ENCODE data around the gene RNU1-2. TPM values are rescaled to one million over a fixed set of nuclear protein-coding genes. Genes with fewer than 3 reads are reported as not detected.

Gene RNU1-2
- total RNA-seq, 1 experiment from 2014 or later, result 2,051 TPM

GRCh38 chr1:16920951-16921350, 25.2 kb downstream of the RNU1-2 start:
- no peak overlapping the region for H3K56ac ChIP-seq (ENCODE audit: insufficient read length, low read depth, low read length)
- no peak overlapping the region for H2BK120ac ChIP-seq (ENCODE audit: low read depth, low read length, poor library complexity, severe bottlenecking)
- peaks cover 5% of the 10 kb centered on the region for H3K23me2 ChIP-seq (ENCODE audit: insufficient read length, low read depth, low read length, poor library complexity, severe bottlenecking)
- peak overlapping the region in 1 of 2 experiments; percentile 95; a peak in 1 of 5 replicates for H3K4me3 Mint-ChIP-seq
- H3K27me3 ChIP-seq (ENCODE audit: insufficient read depth, low read length), result no peaks in the 10 kb centered on the region
- H3K18ac ChIP-seq (ENCODE audit: insufficient read length, low read depth, low read length), result no peak overlapping the region
- no peaks in the 10 kb centered on the region; a peak in 1 of 7 replicates for H3K36me3 Mint-ChIP-seq (ENCODE audit: insufficient read depth in 1 of 3, low read depth in 3 of 3)
- H4K91ac ChIP-seq (ENCODE audit: insufficient read length, low read depth, low read length), result no peak overlapping the region
- no peak overlapping the region for H3K9ac ChIP-seq (ENCODE audit: extremely low read depth, insufficient read length, low read length)
- H2BK15ac ChIP-seq (ENCODE audit: low read depth, low read length), result no peak overlapping the region
- H3K27ac ChIP-seq (ENCODE audit: insufficient read length, low read depth, low read length), result peak overlapping the region; percentile 28
- no peaks in the 10 kb centered on the region for H3K9me3 ChIP-seq (ENCODE audit: control insufficient read depth, low read depth, low read length)
- no peak overlapping the region for H2BK12ac ChIP-seq (ENCODE audit: insufficient read length, low read depth, low read length)
- no peak overlapping the region for H3K4ac ChIP-seq (ENCODE audit: low read depth, low read length)
- H4K5ac ChIP-seq (ENCODE audit: insufficient read length, low read depth, low read length), result no peak overlapping the region
- peaks cover 21 to 36% of the 10 kb centered on the region in 2 experiments for H3K4me1 Mint-ChIP-seq
- H2BK20ac ChIP-seq (ENCODE audit: low read depth, low read length, poor library complexity, severe bottlenecking), result no peak overlapping the region
- H3K27me3 Mint-ChIP-seq (ENCODE audit: low read depth), result no peaks in the 10 kb centered on the region
- no peak for TF ChIP-seq CTCF (conservative IDR thresholded peaks at IDR 0.05)
- no peak overlapping the region for H4K8ac ChIP-seq (replicated peaks; ENCODE audit: insufficient read length, low read depth, low read length)
- DNase-seq, result no peak
- no peak overlapping the region for H2AK5ac ChIP-seq (ENCODE audit: insufficient read length, low read length)
- H3K4me1 ChIP-seq (ENCODE audit: insufficient read depth, low read length), result no peaks in the 10 kb centered on the region
- no peaks in the 10 kb centered on the region for H4K20me1 ChIP-seq (ENCODE audit: control insufficient read depth, insufficient read depth, insufficient read length)
- no CpG with 5 or more reads among the region's 10 CpGs for WGBS (ENCODE audit: extremely low coverage, insufficient read length, low lambda C conversion rate)
- H3K79me1 ChIP-seq (ENCODE audit: insufficient read depth, low read depth, low read length, poor library complexity, severe bottlenecking), result no peaks in the 10 kb centered on the region
- H3T11ph ChIP-seq (ENCODE audit: low read length), result no peak overlapping the region
- no peak overlapping the region for H3K23ac ChIP-seq (ENCODE audit: insufficient read length, low read depth, low read length)
- no peaks in the 10 kb centered on the region for H3K9me3 Mint-ChIP-seq
- H3K4me2 ChIP-seq (ENCODE audit: insufficient read depth, insufficient read length, low read length), result peak overlapping the region; percentile 32
- peak overlapping the region in 1 of 3 experiments; percentile 71; a peak in 3 of 7 replicates for H3K27ac Mint-ChIP-seq
- H3K14ac ChIP-seq (ENCODE audit: insufficient read depth, low read length), result no peak overlapping the region
- H2AFZ ChIP-seq (ENCODE audit: low read length), result no peak overlapping the region
- H2BK5ac ChIP-seq (ENCODE audit: insufficient read length, low read length), result no peak overlapping the region
- H3K79me2 ChIP-seq (ENCODE audit: insufficient read depth, low read length), result peaks cover 6% of the 10 kb centered on the region; the same call in 1 of the 2 replicates
